ENCODE measurements around the gene GGACT.

DNA sequence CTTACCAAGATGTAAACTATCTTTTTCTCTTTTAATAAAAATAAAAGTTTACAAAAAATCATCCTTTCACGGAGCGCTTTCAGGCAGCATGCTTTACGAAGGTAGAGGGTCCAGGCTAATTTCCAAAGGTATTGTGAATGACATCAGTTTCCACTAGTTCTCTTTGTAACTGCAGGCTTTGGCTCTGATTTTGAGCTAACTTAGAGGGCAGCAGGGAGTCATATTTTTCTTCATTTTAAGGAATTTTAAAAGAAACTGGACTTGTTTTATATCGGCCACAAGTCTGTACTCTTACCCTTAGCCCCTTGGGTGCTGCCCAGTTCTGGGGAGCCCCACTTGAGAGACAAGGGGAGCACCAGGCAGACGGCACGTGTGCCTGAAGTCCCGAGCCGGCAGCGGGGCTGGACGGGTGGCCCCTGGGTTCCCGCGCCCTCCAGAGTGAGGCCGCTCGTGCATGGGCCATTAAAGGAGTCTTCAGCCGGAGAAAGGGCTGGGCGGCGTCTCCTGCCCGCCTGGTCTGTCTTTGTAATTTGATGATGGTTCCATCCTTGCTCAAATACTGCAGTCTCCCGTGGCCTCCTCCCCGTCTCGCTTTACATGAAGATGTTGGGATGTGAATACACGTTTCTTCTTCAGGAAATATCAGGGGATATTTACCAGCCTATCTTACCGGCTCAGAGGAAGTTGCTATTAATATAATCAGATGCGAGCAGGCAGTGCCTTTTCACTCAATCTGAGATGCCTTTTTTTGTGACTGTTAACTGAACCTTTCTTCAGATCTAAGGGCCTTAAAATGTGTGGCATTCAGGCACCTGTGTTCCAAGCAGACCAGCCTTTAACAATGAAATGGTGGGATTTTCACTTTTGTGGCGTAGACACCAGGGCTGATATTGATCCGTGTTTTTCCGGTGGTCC, 67.4 kb downstream of the GGACT start:
- TF ChIP-seq, protein P1, sequence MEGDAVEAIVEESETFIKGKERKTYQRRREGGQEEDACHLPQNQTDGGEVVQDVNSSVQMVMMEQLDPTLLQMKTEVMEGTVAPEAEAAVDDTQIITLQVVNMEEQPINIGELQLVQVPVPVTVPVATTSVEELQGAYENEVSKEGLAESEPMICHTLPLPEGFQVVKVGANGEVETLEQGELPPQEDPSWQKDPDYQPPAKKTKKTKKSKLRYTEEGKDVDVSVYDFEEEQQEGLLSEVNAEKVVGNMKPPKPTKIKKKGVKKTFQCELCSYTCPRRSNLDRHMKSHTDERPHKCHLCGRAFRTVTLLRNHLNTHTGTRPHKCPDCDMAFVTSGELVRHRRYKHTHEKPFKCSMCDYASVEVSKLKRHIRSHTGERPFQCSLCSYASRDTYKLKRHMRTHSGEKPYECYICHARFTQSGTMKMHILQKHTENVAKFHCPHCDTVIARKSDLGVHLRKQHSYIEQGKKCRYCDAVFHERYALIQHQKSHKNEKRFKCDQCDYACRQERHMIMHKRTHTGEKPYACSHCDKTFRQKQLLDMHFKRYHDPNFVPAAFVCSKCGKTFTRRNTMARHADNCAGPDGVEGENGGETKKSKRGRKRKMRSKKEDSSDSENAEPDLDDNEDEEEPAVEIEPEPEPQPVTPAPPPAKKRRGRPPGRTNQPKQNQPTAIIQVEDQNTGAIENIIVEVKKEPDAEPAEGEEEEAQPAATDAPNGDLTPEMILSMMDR (tag by site-specific recombination; IDR thresholded peaks at IDR 0.05), result no peak
- TF ChIP-seq ZNF433 (tag by site-specific recombination; IDR thresholded peaks at IDR 0.05; ENCODE audit: low read depth) (no peak), PBX3 (CRISPR knock-in tag; IDR thresholded peaks at IDR 0.05) (no peak), ZNF792 (tag by site-specific recombination; IDR thresholded peaks at IDR 0.05) (no peak), PRDM4 (tag by site-specific recombination; IDR thresholded peaks at IDR 0.05) (no peak), ZNF449 (tag by site-specific recombination; IDR thresholded peaks at IDR 0.05) (no peak), ZNF768 (tag by site-specific recombination; IDR thresholded peaks at IDR 0.05) (no peak), ZNF138 (tag by site-specific recombination; IDR thresholded peaks at IDR 0.05; ENCODE audit: borderline replicate concordance) (no peak), ZNF544 (tag by site-specific recombination; IDR thresholded peaks at IDR 0.05) (no peak), ZBTB17 (tag by site-specific recombination; IDR thresholded peaks at IDR 0.05) (no peak), ZNF558 (tag by site-specific recombination; IDR thresholded peaks at IDR 0.05) (no peak), HIC1 (tag by site-specific recombination; IDR thresholded peaks at IDR 0.05) (no peak), ZBTB44 (tag by site-specific recombination; IDR thresholded peaks at IDR 0.05) (no peak)
- TF ChIP-seq, protein P2, sequence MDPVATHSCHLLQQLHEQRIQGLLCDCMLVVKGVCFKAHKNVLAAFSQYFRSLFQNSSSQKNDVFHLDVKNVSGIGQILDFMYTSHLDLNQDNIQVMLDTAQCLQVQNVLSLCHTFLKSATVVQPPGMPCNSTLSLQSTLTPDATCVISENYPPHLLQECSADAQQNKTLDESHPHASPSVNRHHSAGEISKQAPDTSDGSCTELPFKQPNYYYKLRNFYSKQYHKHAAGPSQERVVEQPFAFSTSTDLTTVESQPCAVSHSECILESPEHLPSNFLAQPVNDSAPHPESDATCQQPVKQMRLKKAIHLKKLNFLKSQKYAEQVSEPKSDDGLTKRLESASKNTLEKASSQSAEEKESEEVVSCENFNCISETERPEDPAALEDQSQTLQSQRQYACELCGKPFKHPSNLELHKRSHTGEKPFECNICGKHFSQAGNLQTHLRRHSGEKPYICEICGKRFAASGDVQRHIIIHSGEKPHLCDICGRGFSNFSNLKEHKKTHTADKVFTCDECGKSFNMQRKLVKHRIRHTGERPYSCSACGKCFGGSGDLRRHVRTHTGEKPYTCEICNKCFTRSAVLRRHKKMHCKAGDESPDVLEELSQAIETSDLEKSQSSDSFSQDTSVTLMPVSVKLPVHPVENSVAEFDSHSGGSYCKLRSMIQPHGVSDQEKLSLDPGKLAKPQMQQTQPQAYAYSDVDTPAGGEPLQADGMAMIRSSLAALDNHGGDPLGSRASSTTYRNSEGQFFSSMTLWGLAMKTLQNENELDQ (tag by site-specific recombination; IDR thresholded peaks at IDR 0.05; ENCODE audit: low read depth), result no peak
